ENCODE data around the gene LAMA4.
A peak's percentile ranks its signal among the peaks of the same experiment; 100 is the strongest.

LAMA4 gene

GRCh38 chr6:112096901-112097300 lies 157.5 kb downstream of the LAMA4 start:
- H3K4me3 ChIP-seq (ENCODE audit: low read depth, low read length): no peak overlapping the region
- TF ChIP-seq CTCF (IDR thresholded peaks at IDR 0.05; ENCODE audit: borderline replicate concordance, insufficient read depth, low read depth, low read length): no peak

- TF ChIP-seq CTCF (IDR thresholded peaks at IDR 0.05; ENCODE audit: borderline replicate concordance, insufficient read depth, low read depth, low read length): no peak
- H3K4me3 ChIP-seq (ENCODE audit: low read depth, low read length): peak overlapping the region; percentile 17
These were observed 166.5 kb downstream of the LAMA4 start for GRCh38 chr6:112087916-112088315.

- peak within 1 kb of the TSS; percentile 55 for H3K4me3 ChIP-seq (ENCODE audit: low read depth, low read length)
- no peak for TF ChIP-seq CTCF (IDR thresholded peaks at IDR 0.05; ENCODE audit: borderline replicate concordance, insufficient read depth, low read depth, low read length)
These were observed 167.0 kb downstream of the LAMA4 start, which contains the start of the genes FAM229B and TUBE1 for GRCh38 chr6:112087136-112087911. FAM229B (plus strand) TSS chr6:112087591; CDS start chr6:112099284, 11,693 bp downstream. TUBE1 (minus strand) TSS chr6:112087482; CDS start chr6:112087434, 48 bp downstream.

- TF ChIP-seq CTCF (IDR thresholded peaks at IDR 0.05; ENCODE audit: borderline replicate concordance, insufficient read depth, low read depth, low read length): no peak
- H3K4me3 ChIP-seq (ENCODE audit: low read depth, low read length): peak overlapping the region; percentile 55
These were observed 167.6 kb downstream of the LAMA4 start for GRCh38 chr6:112086744-112087135.

- H3K4me3 ChIP-seq (ENCODE audit: low read depth, low read length): no peak overlapping the region
- TF ChIP-seq CTCF (IDR thresholded peaks at IDR 0.05; ENCODE audit: borderline replicate concordance, insufficient read depth, low read depth, low read length): no peak
These were observed 168.9 kb downstream of the LAMA4 start for GRCh38 chr6:112085286-112086065.

GRCh38 chr6:112081569-112081968 lies 172.8 kb downstream of the LAMA4 start:
- no peak for TF ChIP-seq CTCF (IDR thresholded peaks at IDR 0.05; ENCODE audit: borderline replicate concordance, insufficient read depth, low read depth, low read length)
- no peak overlapping the region for H3K4me3 ChIP-seq (ENCODE audit: low read depth, low read length)

Measured in GM12875 (cell line).